Fibroblast of skin of scalp (primary cell): Measurements from ENCODE around the gene LPP.

Experiments used
- DNase-seq: peaks from one replicate; pipeline ENCODE4 v3.0.0-alpha.2; 2013

LPP gene

GRCh38 chr3:188278717-188279324 is 124.9 kb downstream of the LPP start:
- peak; percentile 59 for DNase-seq

DNA sequence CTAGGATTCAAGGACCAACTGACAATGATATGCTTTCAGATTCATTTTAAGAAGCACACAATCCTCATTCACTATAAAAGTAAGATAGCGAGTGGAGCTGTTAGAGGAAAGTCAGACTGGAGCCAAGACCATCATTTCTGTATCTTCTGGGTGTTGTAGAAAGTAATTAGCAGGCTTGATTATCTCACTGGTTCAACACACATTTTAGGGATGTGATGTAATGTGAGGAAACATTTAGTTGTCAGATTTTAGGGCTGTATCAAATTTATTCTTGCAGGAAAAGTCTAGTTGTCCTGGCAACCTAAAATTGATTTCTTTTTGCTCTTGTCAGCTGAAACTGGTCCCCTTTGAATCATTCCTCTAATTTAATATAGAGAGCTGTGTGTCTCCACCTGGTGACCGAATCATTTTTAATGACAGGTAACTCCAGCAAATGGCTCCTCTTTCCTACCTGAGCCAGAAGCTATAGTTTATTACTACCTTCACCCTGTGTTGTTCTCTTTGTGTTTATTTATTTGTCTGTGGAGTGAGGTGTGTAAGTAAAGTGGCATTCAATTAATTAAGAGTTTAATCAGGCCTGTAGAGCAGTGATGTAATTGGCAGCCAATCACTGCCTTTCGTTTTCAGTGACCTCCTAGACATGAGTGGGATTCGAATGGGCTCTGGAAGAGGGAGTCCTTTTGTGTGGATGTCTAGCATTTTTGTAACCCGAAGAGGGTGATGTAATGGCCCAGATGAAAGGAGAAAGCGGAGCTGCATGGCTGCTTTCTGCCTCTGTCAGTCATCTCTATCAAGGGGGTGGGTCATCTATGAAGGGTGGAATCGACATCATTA is 125.8 kb downstream of the LPP start:
- peak; percentile 64 for DNase-seq

DNA sequence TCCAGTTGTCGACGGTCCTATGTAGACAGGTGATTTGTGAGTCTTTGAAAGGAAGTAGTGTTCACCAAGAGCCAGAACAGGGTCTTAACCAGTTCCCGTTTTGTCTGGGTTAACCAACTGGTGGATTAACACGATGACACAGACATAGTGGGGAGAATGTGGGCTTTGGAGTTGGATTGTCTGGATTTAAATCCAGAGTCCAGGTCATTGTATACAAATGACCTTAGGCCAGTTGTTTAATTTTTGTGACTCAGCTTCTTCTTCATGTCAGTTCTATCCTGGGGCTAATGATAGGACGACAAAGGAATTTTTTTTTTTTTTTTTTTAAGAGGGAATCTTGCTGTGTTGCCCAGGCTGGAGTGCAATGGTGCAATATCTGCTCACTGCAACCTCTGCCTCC is 126.7 kb downstream of the LPP start:
- DNase-seq: no peak

GRCh38 chr3:188282871-188283270 is 128.9 kb downstream of the LPP start:
- no peak for DNase-seq

DNA sequence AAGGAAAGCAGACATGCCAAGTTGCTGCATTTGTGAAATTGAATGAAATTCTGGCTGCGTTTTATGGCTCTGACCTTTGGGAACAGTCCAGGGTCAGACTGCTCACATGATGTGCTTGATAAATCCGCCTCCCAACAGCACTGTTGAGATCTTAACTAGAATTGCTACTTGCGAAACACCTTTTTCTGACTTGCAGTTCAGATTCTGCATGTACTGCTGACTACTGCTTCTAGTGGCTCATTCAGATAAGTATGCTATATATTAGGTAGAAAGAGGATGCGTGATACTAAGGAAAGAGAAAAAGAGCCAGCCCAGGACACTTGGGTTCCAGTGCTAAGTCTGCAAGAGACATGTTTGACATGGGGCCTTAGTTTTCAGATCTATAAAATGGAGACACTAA is 129.4 kb downstream of the LPP start:
- no peak for DNase-seq

DNA sequence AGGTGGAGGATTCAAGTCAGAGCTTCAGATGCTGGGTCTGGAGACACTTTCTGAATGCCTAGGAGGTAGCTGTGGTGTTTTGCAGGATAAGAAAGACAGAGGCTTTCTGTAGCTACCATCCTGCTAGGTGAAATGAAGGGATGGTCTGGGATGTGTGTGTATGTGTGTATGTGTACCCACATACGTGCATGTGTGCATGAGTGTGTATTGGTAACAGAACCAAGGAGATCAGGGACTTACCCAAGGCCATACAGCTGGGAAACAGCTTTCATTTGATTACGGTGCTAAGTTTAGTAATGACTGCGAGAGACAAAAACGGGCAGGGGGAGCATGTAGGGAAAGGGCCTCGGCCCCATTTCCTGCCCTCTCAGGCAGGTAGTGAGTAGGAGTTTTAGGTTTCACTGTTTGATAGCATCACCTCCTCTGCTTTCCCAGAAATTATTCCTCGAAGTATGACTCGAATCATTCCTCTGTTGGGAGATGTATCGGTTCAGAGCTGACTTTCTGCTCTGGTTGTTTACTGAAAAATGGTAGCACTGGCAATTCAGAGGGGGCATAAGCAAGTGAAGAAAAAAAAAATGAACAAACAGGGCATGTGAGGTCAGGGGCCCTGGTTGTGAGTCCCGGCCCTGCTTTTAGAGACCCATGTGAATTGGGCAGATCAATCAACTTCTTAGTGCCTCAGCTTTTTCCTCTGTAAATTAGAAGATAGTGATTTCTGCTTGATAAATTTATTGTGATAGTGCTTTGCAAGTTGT is 130.7 kb downstream of the LPP start:
- no peak for DNase-seq

- DNase-seq: peak; percentile 98
These were observed 132.1 kb downstream of the LPP start for GRCh38 chr3:188286087-188286513.

DNA sequence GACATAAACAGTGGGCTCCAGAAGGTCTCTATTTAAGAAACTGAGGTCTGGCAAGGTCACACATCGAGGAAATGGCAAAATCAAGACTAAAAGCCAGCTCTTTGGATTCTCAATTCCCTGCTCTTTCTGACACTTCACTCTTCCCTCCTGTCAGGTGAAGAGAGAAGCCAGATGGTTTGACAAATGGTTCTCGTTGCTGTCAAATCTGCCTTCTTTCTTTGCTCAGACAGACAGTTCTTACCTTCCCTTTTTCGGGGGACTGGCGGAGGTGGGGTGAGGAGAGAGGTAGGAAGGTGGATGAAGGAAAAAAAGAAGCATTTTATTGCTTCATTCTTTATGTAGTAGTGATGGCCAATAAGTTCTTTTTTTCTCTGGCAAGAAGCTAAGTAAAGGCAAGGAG is 133.4 kb downstream of the LPP start:
- DNase-seq: no peak

DNA sequence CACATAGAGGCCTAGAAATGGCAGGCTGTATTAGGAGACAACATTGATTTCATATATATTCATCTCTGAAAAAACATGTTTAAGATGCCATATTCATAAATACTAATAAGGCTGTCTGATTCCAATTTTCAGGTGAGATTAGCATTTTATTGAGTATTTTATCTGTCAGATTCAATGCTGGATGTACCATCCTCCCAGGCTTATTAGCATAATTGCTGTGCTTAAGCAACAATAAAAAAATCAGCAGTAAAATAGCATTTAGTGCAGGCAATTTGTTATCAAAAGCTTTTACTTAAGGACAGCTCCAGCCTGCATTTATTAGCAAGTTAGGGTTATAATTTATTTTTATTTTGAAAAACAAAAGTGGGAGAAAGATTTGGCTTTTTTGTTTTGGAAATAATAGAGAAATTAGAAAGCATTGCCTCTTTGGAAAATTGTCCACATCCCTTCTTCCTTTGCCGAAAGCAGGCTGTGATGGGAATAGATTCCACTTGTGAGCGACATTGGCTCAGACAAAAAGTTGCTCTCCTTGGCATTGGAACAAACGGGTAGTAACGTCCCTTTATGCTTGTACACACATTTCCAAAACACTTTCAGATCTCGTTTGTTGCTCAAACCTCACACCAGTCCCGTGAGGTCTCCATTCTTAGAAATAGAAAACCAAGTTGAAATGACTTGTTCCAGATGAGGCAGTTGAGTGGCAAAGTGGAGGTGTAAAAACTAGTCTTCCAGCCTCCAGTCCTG is 134.0 kb downstream of the LPP start:
- no peak for DNase-seq

- DNase-seq: no peak
These were observed 138.3 kb downstream of the LPP start for GRCh38 chr3:188292251-188292650.

GRCh38 chr3:188292827-188293226 is 138.9 kb downstream of the LPP start:
- no peak for DNase-seq

- DNase-seq: no peak
These were observed 140.2 kb downstream of the LPP start for GRCh38 chr3:188294113-188294512.

DNA sequence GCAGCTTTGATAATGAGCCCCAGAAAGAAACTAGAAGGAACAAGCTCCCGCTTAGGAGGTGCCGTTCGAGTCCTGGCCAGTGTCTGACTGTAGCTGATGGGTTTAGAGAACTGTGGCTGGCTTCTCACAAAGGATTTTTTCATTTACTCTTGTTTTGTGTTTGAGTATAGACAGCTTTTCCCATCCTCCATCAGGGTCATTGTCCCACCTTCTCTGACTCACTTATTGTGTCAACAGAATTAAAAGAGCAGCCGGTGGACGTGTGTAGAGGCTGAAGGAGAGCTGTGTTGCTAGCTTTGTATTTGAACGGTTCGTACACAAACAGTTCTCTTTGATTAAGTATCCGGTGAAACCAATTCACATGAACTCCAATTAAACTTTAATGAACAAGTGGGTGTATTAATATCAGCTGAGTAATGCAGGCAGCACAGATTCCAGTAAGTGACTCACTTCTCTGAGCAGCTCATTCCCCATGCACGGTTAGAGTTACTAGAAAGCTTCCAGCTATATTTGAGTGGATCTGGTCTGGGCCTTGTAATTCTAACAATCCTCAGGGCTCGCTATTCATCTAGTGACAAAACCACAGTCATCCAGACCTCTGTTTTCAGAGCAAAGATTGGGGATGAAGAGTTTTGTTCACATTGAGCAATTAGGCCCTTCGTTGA is 141.0 kb downstream of the LPP start:
- peak; percentile 96 for DNase-seq

GRCh38 chr3:188295876-188296275 is 141.9 kb downstream of the LPP start:
- DNase-seq: no peak

DNA sequence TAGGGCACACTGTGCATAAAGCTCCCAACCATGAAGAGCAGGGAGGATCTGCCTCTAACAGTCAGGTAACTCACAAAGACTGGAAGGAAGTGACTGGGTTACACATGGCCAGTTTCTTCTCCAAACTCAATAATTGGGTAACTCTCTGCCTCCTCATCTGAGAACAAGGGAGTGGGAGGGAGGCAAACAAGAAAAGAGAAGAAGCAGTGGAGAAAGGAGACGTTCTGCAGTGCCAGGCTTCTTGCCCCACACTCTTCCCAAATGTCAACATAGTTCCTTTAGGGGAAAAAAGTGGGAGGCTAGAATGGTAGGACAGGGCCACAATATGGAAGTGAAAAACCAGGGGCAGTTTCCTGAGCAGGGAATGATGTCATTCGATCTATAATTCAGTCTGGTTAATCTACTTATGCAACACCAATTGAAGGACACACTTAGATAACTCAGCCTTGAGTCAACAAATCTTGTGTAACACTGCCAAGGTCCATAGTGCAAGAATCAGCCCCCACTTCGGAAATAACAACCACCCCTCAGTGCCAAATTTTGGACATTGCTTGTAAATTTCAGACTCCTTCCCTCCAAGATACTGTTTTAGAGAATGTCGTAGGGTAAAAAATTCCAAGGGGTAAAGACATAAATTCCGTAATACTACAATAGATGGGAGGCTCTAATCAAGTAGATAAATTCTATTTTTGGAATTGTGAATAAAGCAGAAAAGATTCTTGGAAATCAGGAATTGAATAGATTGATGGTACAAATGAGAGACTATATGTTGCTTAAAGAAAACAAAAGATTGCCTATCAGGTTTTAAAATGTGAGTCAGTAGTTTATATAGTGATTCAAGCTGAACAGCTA is 143.0 kb downstream of the LPP start:
- DNase-seq: peak; percentile 66

DNA sequence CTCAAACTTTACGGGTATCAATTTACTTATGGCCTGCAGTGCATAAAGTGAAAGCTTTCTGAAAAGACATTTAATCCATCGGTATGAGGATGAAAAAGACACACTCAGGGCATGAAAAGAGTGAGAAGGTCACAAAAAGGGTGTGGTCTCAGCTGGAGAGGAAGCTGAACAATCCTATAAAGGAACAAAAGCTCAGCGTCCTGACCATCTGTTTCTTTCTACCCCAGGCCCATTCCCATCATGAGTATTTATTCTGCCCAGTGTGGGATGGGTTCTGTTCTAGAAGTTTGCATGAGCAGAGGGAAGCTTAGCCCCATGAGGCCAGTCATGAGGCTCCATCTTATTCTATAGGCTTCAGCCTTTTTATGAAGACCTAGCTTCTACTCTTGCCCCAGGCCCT is 144.6 kb downstream of the LPP start:
- DNase-seq: no peak

DNA sequence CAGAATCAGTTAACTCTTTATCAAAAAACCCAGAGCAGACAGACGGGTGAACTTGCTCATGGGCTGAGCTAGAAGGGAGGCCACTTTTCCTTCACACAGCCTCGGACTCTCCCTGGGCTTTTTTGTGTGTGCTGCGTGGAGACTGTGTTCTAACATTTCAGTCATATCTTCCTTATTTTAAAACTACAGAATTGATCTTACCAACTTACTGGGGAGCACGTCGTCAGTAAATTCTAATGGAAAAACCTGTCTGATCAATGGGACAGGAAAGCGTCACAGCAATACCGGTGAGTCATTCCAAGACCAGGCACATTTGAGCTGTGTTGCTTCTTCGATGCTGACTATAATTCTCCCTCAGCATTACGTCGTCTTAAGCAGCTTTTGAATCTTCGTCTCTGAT is 145.1 kb downstream of the LPP start:
- DNase-seq: no peak

- DNase-seq: no peak
These were observed 145.8 kb downstream of the LPP start for GRCh38 chr3:188299708-188300107.

GRCh38 chr3:188301147-188301546 is 147.2 kb downstream of the LPP start:
- DNase-seq: no peak

DNA sequence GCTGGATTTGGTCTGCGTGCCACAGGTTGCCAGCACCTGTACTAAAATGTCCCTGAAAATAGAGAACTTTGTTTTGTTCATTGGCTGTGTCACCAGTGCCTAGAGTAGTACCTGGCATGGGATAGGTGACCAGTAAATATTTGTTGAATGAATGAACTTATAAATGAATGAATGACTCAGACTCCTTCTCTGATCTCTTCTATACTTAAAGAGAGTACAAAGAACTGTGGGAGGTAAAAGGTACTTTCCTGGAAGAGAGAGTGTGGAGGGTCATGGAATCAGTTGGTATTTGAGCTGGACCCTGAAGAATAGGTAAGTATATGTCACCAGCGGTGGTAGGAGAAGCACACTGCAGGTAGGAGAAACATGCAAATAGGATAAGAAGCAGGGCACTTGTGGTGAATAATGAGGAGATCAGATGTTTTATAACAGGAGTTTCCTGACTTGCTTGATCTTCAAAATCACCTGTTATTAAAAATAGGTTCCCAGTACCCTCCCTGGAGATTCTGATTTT is 149.4 kb downstream of the LPP start:
- DNase-seq: no peak

DNA sequence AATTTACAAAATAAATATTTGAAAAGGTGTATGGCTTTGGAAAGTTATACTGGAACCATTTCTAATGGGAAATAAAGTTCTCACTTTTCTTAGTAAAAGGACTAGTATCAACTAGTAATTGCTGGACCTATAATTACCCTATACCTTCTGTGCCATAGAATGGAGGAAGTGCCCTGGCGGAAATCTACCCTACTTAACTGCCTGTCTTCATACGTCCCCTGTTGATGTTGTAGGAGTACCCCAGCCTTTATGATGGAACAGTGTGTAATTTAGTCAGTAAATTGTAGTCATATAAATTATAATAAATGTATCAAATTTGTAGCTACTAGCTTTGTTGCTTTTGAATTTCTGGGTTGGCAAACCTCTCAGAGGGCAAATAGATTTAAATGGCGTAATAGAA is 149.9 kb downstream of the LPP start:
- no peak for DNase-seq
